ENCODE results near the gene MSLN. TPM values are rescaled to one million over a fixed set of nuclear protein-coding genes. Genes with fewer than 3 reads are reported as not detected.
"Not testable (repeated sequence)": the region's sequence is repeated elsewhere in the genome, so short reads cannot be mapped to it uniquely, and the experiment has no call there.

Gene MSLN
- total RNA-seq, 1 donor from 2014 or later: 0.91 TPM

DNA sequence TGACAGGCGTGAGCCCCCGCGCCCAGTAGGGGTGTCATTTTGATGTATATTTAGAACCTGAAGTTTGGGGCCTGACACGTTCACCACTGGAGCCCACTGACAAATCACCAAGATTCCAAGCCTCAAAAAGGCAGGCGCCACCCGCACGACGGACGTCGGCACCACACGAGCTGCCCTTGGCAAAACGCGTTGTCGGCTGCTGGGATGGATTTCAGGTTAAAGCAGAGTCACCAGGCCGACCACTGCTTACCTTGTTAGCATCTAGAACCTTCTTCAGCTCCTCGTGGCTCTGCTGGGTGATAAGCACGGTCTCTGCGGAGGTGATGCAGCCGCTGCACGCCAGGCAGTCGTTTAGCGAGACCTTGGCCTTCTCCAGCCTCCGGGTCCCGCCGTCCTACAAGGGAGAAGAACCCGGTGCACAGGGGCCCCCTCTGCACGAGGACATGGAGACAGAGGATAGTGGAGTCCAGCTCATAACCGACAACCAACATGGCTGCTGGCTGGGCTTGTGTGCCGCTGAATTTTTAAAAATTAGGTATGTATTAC, 23.5 kb upstream of the MSLN start:
- H3K4me1 ChIP-seq: peaks cover 21% of the 10 kb centered on the region
- intact Hi-C loops (cut with micrococcal nuclease): no loop called here
- DNase-seq: no peak
- TF ChIP-seq, protein P1, sequence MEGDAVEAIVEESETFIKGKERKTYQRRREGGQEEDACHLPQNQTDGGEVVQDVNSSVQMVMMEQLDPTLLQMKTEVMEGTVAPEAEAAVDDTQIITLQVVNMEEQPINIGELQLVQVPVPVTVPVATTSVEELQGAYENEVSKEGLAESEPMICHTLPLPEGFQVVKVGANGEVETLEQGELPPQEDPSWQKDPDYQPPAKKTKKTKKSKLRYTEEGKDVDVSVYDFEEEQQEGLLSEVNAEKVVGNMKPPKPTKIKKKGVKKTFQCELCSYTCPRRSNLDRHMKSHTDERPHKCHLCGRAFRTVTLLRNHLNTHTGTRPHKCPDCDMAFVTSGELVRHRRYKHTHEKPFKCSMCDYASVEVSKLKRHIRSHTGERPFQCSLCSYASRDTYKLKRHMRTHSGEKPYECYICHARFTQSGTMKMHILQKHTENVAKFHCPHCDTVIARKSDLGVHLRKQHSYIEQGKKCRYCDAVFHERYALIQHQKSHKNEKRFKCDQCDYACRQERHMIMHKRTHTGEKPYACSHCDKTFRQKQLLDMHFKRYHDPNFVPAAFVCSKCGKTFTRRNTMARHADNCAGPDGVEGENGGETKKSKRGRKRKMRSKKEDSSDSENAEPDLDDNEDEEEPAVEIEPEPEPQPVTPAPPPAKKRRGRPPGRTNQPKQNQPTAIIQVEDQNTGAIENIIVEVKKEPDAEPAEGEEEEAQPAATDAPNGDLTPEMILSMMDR (IDR thresholded peaks at IDR 0.05; ENCODE audit: borderline replicate concordance): no peak
- H3K4me3 ChIP-seq: no peak overlapping the region
- peaks cover 3% of the 10 kb centered on the region for H3K27me3 ChIP-seq (ENCODE audit: low read depth)
- peaks cover 68% of the 10 kb centered on the region for H3K36me3 ChIP-seq
- H3K27ac ChIP-seq (replicated peaks): no peak overlapping the region
- no peaks in the 10 kb centered on the region for H3K9me3 ChIP-seq (replicated peaks)

- DNase-seq: no peak
- Histone ChIP-seq H3K27ac (replicated peaks) (peak overlapping the region; percentile 84), H3K9me3 (replicated peaks) (no peaks in the 10 kb centered on the region), H3K27me3 (ENCODE audit: low read depth) (peaks cover 30% of the 10 kb centered on the region), H3K4me1 (peaks cover 21% of the 10 kb centered on the region), H3K4me3 (peak overlapping the region; percentile 100), H3K36me3 (peaks cover 40% of the 10 kb centered on the region)
- intact Hi-C loops (cut with micrococcal nuclease): no loop called here
- TF ChIP-seq, protein P1 (IDR thresholded peaks at IDR 0.05; ENCODE audit: borderline replicate concordance): no peak
Observed at GRCh38 chr16:739560-740458, 20.7 kb upstream of the MSLN start.

DNA sequence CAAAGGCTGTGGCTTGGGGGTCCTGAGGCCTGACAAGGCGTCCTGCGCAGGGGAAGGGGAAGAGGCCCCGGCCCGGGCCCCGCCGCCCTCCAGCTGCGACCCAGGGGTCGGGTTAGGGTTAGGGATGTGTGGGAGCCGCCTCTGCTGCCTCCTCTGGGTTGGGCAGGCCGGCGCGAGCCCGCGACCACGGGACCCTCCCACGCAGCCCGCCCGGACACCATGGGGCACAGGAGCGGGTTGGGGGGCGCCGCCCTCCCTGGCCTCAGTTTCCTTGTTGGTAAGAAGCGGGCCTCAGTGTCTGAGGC, 20.1 kb upstream of the MSLN start:
- peak overlapping the region; percentile 84 for H3K27ac ChIP-seq (replicated peaks)
- TF ChIP-seq, protein P1 (IDR thresholded peaks at IDR 0.05; ENCODE audit: borderline replicate concordance): no peak
- intact Hi-C loops (cut with micrococcal nuclease): no loop called here

DNA sequence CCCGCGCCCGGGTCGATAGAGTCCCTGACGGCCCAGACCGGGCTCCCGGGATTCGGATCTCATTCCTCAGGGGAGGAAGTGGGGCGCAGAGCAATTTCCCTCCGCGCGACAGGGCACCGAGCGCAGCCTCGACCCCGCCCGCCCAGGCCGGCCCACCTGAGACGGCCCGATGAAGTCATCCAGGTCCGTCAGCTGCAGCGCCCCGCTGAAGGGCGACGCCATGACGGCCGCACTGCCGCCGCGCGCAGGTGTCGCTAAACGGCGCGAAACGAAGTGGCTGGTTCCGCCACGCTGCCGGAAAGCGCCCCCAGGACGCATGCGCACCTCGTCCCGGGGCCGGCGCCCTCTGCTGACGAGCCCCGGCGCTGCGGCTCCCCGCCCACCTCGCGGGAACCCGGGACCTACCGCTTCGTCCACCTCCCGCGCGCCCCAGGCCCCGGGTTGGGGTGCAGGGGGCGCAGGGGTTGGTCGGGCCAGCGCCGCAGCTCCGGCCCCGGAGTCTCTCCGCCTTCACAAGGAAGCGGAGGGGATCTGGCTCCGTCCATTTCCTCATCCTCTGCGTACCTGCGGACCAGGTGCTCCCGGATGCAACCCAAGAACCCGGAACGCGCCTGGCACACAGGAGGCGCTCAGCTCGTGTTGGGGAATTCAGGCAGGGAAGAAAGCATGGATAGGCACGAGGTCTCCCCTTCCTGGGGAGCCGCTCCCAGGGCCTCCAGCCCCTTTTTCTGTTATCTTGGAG, 19.6 kb upstream of the MSLN start, which contains the start of gene CIAO3:
CIAO3 (minus strand) TSS at position 234 of the 742 bp plus-strand sequence; CDS start at position 222, 12 bp downstream.
- Histone ChIP-seq H3K4me1 (peaks cover 21% of the 10 kb centered on the region), H3K36me3 (peaks cover 28% of the 10 kb centered on the region), H3K9me3 (replicated peaks) (no peaks in the 10 kb centered on the region), H3K27ac (replicated peaks) (peak within 1 kb of the TSS; percentile 84), H3K27me3 (ENCODE audit: low read depth) (peaks cover 40% of the 10 kb centered on the region), H3K4me3 (peak within 1 kb of the TSS; percentile 100)
- TF ChIP-seq, protein P1 (IDR thresholded peaks at IDR 0.05; ENCODE audit: borderline replicate concordance): peak; percentile 96
- peak; percentile 89 for DNase-seq
- intact Hi-C loops (cut with micrococcal nuclease): no loop called here

More for the DNA sequence above, 20.1 kb upstream of the MSLN start:
- Histone ChIP-seq H3K36me3 (peaks cover 34% of the 10 kb centered on the region), H3K9me3 (replicated peaks) (no peaks in the 10 kb centered on the region), H3K4me1 (peaks cover 21% of the 10 kb centered on the region), H3K4me3 (peak overlapping the region; percentile 100), H3K27me3 (ENCODE audit: low read depth) (peaks cover 36% of the 10 kb centered on the region)
- no peak for DNase-seq

DNA sequence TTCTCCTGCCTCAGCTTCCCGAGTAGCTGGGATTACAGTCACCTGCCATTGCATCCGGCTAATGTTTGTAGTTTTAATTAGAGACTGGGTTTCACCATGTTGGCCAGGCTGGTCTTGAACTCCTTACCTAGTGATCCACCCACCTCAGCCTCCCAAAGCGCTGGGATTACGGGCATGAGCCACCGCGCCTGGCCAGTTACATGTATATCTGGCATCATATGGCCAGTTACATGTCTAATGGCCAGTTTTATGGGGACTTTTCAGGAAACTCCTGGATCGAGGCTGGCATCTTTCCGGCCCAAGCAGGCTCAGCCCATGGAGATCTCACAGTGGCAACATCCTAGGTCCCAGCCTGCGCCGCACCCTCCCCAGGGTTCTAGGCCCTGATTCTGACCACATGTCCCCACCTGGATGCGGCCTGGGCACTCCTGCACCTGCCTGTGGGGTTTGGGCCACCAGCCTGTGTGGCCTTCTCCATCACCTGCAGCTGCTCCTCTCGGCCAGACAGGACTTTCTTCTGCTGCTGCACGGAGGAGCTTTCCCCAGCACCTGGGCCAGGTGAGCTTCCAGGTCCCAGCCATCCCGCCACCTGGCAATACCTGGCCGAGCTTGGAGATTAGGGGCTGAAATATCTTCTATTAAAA, 18.4 kb upstream of the MSLN start:
- H3K4me1 ChIP-seq: peaks cover 21% of the 10 kb centered on the region
- intact Hi-C loops (cut with micrococcal nuclease): no loop called here
- H3K9me3 ChIP-seq (replicated peaks): no peaks in the 10 kb centered on the region
- no peak overlapping the region for H3K4me3 ChIP-seq
- peaks cover 40% of the 10 kb centered on the region for H3K27me3 ChIP-seq (ENCODE audit: low read depth)
- no peak for DNase-seq
- H3K27ac ChIP-seq (replicated peaks): no peak overlapping the region
- H3K36me3 ChIP-seq: peaks cover 17% of the 10 kb centered on the region
- TF ChIP-seq, protein P1 (IDR thresholded peaks at IDR 0.05; ENCODE audit: borderline replicate concordance): no peak

DNA sequence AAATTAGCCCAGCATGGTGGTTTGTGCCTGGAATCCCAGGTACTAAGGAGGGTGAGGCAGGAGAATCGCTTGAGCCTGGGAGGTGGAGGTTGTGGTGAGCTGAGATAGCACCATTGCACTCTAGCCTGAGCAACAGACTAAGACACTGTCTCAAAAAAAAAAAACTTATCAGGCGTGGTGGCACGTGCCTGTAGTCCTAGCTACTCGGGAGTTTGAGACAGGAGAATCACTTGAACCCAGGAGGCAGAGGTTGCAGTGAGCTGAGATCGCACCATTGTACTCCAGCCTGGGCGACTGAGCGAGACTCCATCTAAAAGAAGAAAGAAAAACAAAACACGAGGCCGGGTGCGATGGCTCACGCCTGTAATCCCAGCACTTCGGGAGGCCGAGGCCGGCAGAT, 17.6 kb upstream of the MSLN start:
- intact Hi-C loops (cut with micrococcal nuclease); H3K27ac ChIP-seq (replicated peaks); DNase-seq; H3K4me3 ChIP-seq; H3K9me3 ChIP-seq (replicated peaks); H3K36me3 ChIP-seq: not testable (repeated sequence)
- Histone ChIP-seq H3K4me1 (peaks cover 21% of the 10 kb centered on the region), H3K27me3 (ENCODE audit: low read depth) (peaks cover 40% of the 10 kb centered on the region)
